Lower lobe of right lung (tissue), 2 donors: Measurements from ENCODE around the gene STAM. TPM values are rescaled to one million over a fixed set of nuclear protein-coding genes. Genes with fewer than 3 reads are reported as not detected.
"Not testable (repeated sequence)": the region's sequence is repeated elsewhere in the genome, so short reads cannot be mapped to it uniquely, and the experiment has no call there.

Source experiments
- ATAC-seq, 2 donors: fragments of 200-7000 bp; cut with Tn5 transposase; one replicate each; pipeline ENCODE4 v1.9.1; 2020 to 2022; ENCODE audit warnings: mild to moderate bottlenecking in 2 of 2, moderate library complexity in 2 of 2
- DNase-seq: peaks from one replicate; pipeline ENCODE4 v3.0.0-alpha.2; 2020
- H3K27ac ChIP-seq: fragments of 200-600 bp; one replicate; pipeline ENCODE4 v1.8.0; 2022
- H3K27me3 ChIP-seq: fragments of 200-600 bp; one replicate; pipeline ENCODE4 v1.8.0; 2022; ENCODE audit warnings: low read depth
- H3K36me3 ChIP-seq: fragments of 200-600 bp; one replicate; pipeline ENCODE4 v1.8.0; 2022; ENCODE audit warnings: mild to moderate bottlenecking
- H3K4me1 ChIP-seq: fragments of 200-600 bp; one replicate; pipeline ENCODE4 v1.8.0; 2022
- H3K4me3 ChIP-seq: fragments of 200-600 bp; one replicate; pipeline ENCODE4 v1.8.0; 2022; ENCODE audit warnings: mild to moderate bottlenecking
- H3K9me3 ChIP-seq: fragments of 200-600 bp; one replicate; pipeline ENCODE4 v1.8.0; 2022
- CTCF ChIP-seq: fragments of 200-600 bp; IDR thresholded peaks from one replicate; pipeline ENCODE4 v1.8.0; 2022; ENCODE audit warnings: antibody characterized with exemption, mild to moderate bottlenecking
- intact Hi-C: fragments of 100-400 bp; cut with DNase I; formaldehyde crosslinking; loops from one replicate; pipeline ENCODE4 v1.11.0; 2022
- total RNA-seq: library from RNA; stranded (reverse); fragmentation: NEBNext Ultra II Directional; extraction: Animal tissue kit (Norgen Biotek cat#: 25700); gene quantifications from one replicate; pipeline ENCODE4 v1.2.1, GENCODE V29; 2021
- donor health status: DM: no; HTN: yes; CAD: no; lungs with severe emphysema.

Gene STAM
- total RNA-seq, 1 donor from 2014 or later: 30.3 TPM

- Histone ChIP-seq H3K27me3 (no peaks in the 10 kb centered on the region), H3K4me1 (no peaks in the 10 kb centered on the region), H3K36me3 (peaks cover 85% of the 10 kb centered on the region), H3K27ac (no peak overlapping the region), H3K4me3 (no peak overlapping the region), H3K9me3 (no peaks in the 10 kb centered on the region)
- intact Hi-C loops: no loop called here
- no peak for TF ChIP-seq CTCF
- ATAC-seq (no peak), DNase-seq (no peak)
Observed at GRCh38 chr10:17712717-17713471, 68.9 kb downstream of the STAM start.

- TF ChIP-seq CTCF: no peak
- H3K27ac ChIP-seq: no peak overlapping the region
- H3K36me3 ChIP-seq: peaks cover 77% of the 10 kb centered on the region
- H3K4me3 ChIP-seq: no peak overlapping the region
- no peak for DNase-seq
- H3K9me3 ChIP-seq: no peaks in the 10 kb centered on the region
- intact Hi-C loops: no loop called here
- H3K27me3 ChIP-seq: no peaks in the 10 kb centered on the region
- H3K4me1 ChIP-seq: no peaks in the 10 kb centered on the region
- no peak for ATAC-seq
Observed at GRCh38 chr10:17713758-17714157, 69.8 kb downstream of the STAM start.

DNA sequence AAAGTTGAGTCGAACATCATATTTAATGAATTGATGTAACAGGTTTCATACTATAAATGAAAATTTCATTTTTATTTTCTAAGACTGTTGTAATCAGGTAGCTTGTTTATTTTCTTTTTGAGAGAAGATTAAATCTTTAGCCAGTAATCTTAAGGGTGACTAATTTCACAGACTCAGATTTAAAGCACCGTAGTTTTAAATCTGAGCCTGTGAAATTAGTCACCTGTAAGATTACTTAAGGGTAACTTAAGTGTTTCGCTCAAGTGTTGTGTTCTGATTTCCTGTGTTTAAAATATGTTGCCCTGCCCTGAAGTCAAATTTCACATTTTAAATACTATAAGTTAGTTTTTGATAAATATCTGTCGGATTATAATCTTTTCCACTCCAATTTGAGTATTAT is 72.2 kb downstream of the STAM start:
- Histone ChIP-seq H3K4me3 (no peak overlapping the region), H3K4me1 (no peaks in the 10 kb centered on the region), H3K9me3 (no peaks in the 10 kb centered on the region), H3K27me3 (no peaks in the 10 kb centered on the region), H3K27ac (no peak overlapping the region), H3K36me3 (peaks cover 54% of the 10 kb centered on the region)
- DNase-seq (no peak), ATAC-seq (peak in 1 of 2 donors; percentile 87)
- intact Hi-C loops: no loop called here
- TF ChIP-seq CTCF: no peak

DNA sequence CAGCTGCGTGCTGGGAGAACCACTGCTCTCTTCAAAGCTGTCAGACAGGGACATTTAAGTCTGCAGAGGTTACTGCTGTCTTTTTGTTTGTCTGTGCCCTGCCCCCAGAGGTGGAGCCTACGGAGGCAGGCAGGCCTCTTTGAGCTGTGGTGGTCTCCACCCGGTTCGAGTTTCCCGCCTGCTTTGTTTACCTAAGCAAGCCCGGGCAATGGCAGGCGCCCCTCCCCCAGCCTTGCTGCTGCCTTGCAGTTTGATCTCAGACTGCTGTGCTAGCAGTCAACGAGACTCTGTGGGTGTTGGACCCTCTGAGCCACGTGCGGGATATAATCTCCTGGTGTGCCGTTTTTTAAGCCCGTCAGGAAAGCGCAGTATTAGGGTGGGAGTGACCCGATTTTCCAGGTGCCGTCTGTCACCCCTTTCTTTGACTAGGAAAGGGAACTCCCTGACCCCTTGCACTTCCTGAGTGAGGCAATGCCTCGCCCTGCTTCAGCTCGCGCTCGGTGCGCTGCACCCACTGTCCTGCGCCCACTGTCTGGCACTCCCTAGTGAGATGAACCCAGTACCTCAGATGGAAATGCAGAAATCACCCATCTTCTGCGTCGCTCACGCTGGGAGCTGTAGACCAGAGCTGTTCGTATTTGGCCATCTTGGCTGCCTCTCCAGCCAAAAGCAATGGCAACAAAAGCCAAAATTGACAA is 78.5 kb downstream of the STAM start:
- ATAC-seq, intact Hi-C loops, H3K4me3 ChIP-seq, H3K36me3 ChIP-seq, H3K4me1 ChIP-seq, H3K27me3 ChIP-seq, H3K27ac ChIP-seq, H3K9me3 ChIP-seq, DNase-seq: not testable (repeated sequence)

- no peak for TF ChIP-seq CTCF
- intact Hi-C loops: no loop called here
- H3K9me3 ChIP-seq: no peaks in the 10 kb centered on the region
- no peak for DNase-seq
- H3K36me3 ChIP-seq: no peaks in the 10 kb centered on the region
- no peaks in the 10 kb centered on the region for H3K4me1 ChIP-seq
- H3K27me3 ChIP-seq: no peaks in the 10 kb centered on the region
- no peak overlapping the region for H3K4me3 ChIP-seq
- H3K27ac ChIP-seq: no peak overlapping the region
- no peak for ATAC-seq
Observed at GRCh38 chr10:17725703-17726102, 81.8 kb downstream of the STAM start.

- no peaks in the 10 kb centered on the region for H3K36me3 ChIP-seq
- H3K4me3 ChIP-seq: no peak overlapping the region
- TF ChIP-seq CTCF: no peak
- no peak overlapping the region for H3K27ac ChIP-seq
- DNase-seq: no peak
- no peaks in the 10 kb centered on the region for H3K4me1 ChIP-seq
- intact Hi-C loops: no loop called here
- no peak for ATAC-seq
- no peaks in the 10 kb centered on the region for H3K9me3 ChIP-seq
- no peaks in the 10 kb centered on the region for H3K27me3 ChIP-seq
Observed at GRCh38 chr10:17729630-17730029, 85.7 kb downstream of the STAM start.
